ENCODE results near the gene MRPL24.

GRCh38 chr1:156692925-156693847 lies 47.7 kb downstream of the MRPL24 start:
- TF ChIP-seq, protein P1, sequence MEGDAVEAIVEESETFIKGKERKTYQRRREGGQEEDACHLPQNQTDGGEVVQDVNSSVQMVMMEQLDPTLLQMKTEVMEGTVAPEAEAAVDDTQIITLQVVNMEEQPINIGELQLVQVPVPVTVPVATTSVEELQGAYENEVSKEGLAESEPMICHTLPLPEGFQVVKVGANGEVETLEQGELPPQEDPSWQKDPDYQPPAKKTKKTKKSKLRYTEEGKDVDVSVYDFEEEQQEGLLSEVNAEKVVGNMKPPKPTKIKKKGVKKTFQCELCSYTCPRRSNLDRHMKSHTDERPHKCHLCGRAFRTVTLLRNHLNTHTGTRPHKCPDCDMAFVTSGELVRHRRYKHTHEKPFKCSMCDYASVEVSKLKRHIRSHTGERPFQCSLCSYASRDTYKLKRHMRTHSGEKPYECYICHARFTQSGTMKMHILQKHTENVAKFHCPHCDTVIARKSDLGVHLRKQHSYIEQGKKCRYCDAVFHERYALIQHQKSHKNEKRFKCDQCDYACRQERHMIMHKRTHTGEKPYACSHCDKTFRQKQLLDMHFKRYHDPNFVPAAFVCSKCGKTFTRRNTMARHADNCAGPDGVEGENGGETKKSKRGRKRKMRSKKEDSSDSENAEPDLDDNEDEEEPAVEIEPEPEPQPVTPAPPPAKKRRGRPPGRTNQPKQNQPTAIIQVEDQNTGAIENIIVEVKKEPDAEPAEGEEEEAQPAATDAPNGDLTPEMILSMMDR (IDR thresholded peaks at IDR 0.05): no peak
- no peak for TF ChIP-seq POLR2A (IDR thresholded peaks at IDR 0.05)
